ENCODE measurements around the gene LAMTOR5.

- TF ChIP-seq POLR2A (IDR thresholded peaks at IDR 0.05): no peak
- no peak for TF ChIP-seq CTCF (IDR thresholded peaks at IDR 0.05)
- no peak for TF ChIP-seq EP300 (IDR thresholded peaks at IDR 0.05)
- TF ChIP-seq POLR2AphosphoS5 (IDR thresholded peaks at IDR 0.05): no peak
These were observed 14.2 kb downstream of the LAMTOR5 start for GRCh38 chr1:110393286-110393685.
